GM21723 (cell line): ENCODE measurements around the gene PLBD2.

Experiments used
- ATAC-seq: cut with Tn5 transposase; IDR thresholded peaks from one replicate; pipeline ENCODE4 v1.9.1; 2021; ENCODE audit warnings: mild to moderate bottlenecking, moderate library complexity; ENCODE audit not compliant: unreplicated experiment

The PLBD2 gene

GRCh38 chr12:113392988-113393579 is 34.7 kb downstream of the PLBD2 start:
- no peak for ATAC-seq

- no peak for ATAC-seq
Measured at GRCh38 chr12:113393749-113394148, 35.4 kb downstream of the PLBD2 start.

- no peak for ATAC-seq
Measured at GRCh38 chr12:113395119-113395518, 36.7 kb downstream of the PLBD2 start.

- no peak for ATAC-seq
Measured at GRCh38 chr12:113396200-113396599, 37.8 kb downstream of the PLBD2 start.

- ATAC-seq: no peak
Measured at GRCh38 chr12:113396828-113397496, 38.6 kb downstream of the PLBD2 start.

GRCh38 chr12:113397497-113398197 is 39.3 kb downstream of the PLBD2 start:
- ATAC-seq: no peak

- no peak for ATAC-seq
Measured at GRCh38 chr12:113398346-113399290, 40.2 kb downstream of the PLBD2 start.

- ATAC-seq: no peak
Measured at GRCh38 chr12:113399490-113399889, 41.1 kb downstream of the PLBD2 start.

GRCh38 chr12:113400362-113400761 is 42.0 kb downstream of the PLBD2 start:
- no peak for ATAC-seq

GRCh38 chr12:113401066-113402000 is 42.9 kb downstream of the PLBD2 start:
- ATAC-seq: no peak

GRCh38 chr12:113402586-113403260 is 44.3 kb downstream of the PLBD2 start:
- no peak for ATAC-seq

GRCh38 chr12:113403435-113404415 is 45.3 kb downstream of the PLBD2 start, which contains the start of gene SDS:
Gene SDS (minus strand): TSS chr12:113403887. CDS start chr12:113399708, 4,179 bp downstream.
- no peak for ATAC-seq

- no peak for ATAC-seq
Measured at GRCh38 chr12:113405694-113406093, 47.3 kb downstream of the PLBD2 start.

- no peak for ATAC-seq
Measured at GRCh38 chr12:113407931-113408600, 49.7 kb downstream of the PLBD2 start.

GRCh38 chr12:113408756-113409298 is 50.4 kb downstream of the PLBD2 start:
- no peak for ATAC-seq

GRCh38 chr12:113409462-113410124 is 51.2 kb downstream of the PLBD2 start:
- no peak for ATAC-seq

GRCh38 chr12:113413488-113413939 is 55.1 kb downstream of the PLBD2 start:
- ATAC-seq: no peak
